ENCODE data around the gene CLP1.
"Not testable (repeated sequence)": the region's sequence is repeated elsewhere in the genome, so short reads cannot be mapped to it uniquely, and the experiment has no call there.

Gene CLP1

DNA sequence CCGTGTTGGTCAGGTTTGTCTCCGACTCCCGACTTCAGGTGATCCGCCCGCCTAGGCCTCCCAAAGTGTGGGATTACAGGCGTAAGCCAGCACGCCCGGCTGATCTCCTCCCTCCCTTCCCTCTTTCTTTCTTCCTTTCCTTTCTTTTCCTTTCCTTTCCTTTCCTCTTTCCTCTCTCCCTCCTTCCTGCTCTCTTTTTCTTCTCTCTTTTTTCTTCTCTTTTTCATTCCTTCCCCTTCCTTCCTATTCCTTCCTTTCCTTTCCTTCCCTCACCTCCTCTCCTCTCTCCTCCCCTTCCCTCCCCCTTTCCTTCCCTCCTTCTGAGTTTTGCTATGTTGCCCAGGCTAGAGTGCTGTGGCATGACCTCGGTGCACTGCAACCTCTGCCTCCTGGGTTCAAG lies 6.4 kb downstream of the CLP1 start:
- TF ChIP-seq GATA1 (IDR thresholded peaks at IDR 0.05; ENCODE audit: low read depth, low read length): no peak
- no peak for TF ChIP-seq POLR2A (IDR thresholded peaks at IDR 0.05; ENCODE audit: low read length)
- no peak for DNase-seq

- peak; percentile 99 to 100 for DNase-seq
- TF ChIP-seq POLR2A (IDR thresholded peaks at IDR 0.05; ENCODE audit: low read length): no peak
- TF ChIP-seq GATA1 (IDR thresholded peaks at IDR 0.05; ENCODE audit: low read depth, low read length): no peak
Observed at GRCh38 chr11:57667117-57667735, 9.7 kb downstream of the CLP1 start.

- peak; percentile 100 for DNase-seq
- TF ChIP-seq POLR2A (IDR thresholded peaks at IDR 0.05; ENCODE audit: low read length): peak; percentile 93
- TF ChIP-seq GATA1 (IDR thresholded peaks at IDR 0.05; ENCODE audit: low read depth, low read length): no peak
Observed at GRCh38 chr11:57667736-57668433, 10.3 kb downstream of the CLP1 start, which contains the start of gene ZDHHC5. ZDHHC5 (plus strand) TSS chr11:57668114; CDS start chr11:57673091, 4,977 bp downstream.

DNA sequence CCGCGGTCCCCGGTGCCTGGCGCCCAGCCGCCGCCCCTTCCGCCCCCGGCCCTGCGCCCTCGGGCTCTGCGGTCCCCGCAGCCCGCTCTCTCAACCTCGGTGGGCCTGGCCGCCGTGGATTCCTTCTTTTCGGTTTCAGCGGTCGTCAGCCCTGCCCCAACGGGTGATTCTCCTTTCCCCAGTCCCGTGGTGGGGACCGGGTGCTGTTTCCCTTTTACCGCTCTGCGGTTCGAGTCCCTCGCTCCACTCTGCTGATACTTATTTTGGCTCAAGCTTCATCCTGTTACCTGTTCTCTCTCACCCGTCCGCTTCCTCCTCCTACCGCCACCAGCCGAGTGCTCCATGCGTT lies 10.8 kb downstream of the CLP1 start:
- TF ChIP-seq GATA1 (IDR thresholded peaks at IDR 0.05; ENCODE audit: low read depth, low read length) (no peak), POLR2A (IDR thresholded peaks at IDR 0.05; ENCODE audit: low read length) (no peak)
- peak in 1 of 2 experiments; percentile 66 for DNase-seq

- DNase-seq: no peak
- TF ChIP-seq POLR2A (IDR thresholded peaks at IDR 0.05; ENCODE audit: low read length) (no peak), GATA1 (IDR thresholded peaks at IDR 0.05; ENCODE audit: low read depth, low read length) (no peak)
Observed at GRCh38 chr11:57674251-57674650, 16.7 kb downstream of the CLP1 start.

DNA sequence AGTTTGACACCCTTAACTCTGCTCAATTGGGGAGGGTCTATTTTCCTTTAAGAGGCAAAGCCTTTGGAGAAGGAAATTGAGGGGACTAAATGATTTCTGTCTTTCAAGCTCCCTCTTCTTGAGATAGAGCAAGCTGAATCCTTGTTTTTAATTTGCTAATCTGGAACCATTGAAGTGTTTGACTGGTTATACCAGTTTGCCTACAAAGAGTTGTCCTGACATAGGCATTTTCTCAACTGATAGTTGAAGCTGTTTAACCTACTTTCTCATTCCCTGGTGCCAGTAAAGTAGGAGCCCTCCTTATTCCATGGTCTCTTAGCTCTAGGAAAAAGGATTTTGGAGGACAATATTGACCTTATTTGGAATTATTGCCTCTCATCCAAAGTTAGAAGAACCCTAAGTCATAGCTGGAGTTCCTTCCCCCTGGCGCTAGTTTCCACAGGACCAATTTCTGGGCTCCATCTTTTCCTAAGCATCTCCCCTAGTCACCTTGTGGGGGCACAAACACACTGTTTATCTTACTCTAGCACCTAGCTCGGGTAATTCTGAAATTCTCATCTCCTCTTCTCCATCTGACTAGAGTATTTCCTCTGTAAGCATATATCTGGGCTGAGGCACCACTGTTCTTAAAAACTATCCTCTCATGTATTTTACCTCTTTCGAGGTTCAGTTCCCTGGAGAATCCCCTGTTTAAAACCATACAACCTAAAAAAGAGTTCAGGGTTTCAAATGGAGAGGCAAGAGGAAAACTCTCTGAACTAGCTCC lies 17.8 kb downstream of the CLP1 start:
- no peak for DNase-seq
- TF ChIP-seq POLR2A (IDR thresholded peaks at IDR 0.05; ENCODE audit: low read length): no peak

DNA sequence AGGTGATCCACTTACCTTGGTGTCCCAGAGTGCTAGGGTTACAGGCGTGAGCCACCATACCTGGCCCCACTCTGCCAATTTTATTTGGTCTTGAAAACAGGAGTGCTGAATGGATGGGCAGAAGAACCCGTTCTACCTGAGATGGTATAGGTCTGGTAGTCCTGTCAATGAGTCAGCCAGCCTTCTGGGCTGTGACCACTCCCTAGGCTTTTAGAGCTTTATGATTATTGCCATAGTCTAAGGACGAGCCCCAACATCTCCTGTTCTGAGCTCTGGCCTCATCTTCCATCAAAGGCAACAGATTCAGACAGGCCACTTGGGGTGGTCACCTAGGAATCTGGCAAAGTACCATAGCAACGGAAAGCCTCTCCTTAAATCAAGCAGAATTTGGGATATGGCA lies 21.8 kb downstream of the CLP1 start:
- no peak for TF ChIP-seq POLR2A (IDR thresholded peaks at IDR 0.05; ENCODE audit: low read length)
- no peak for TF ChIP-seq GATA1 (IDR thresholded peaks at IDR 0.05; ENCODE audit: low read depth, low read length)
- no peak for DNase-seq

DNA sequence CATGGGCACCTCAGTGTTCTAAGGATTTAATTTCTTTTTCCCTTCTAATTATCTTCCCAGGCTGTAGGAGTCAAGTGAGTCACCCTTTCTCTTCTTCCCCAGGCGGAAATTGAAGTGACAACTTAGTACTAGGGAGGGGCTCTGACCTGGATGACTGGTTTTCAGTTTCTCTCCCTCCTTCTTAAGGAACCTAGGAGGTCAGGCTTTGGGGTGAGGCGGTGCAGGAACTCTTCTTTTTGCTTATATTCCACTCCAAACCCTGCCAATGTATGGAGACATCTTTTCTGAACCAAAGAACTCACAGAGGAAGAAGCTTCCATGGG lies 23.0 kb downstream of the CLP1 start:
- DNase-seq: peak; percentile 16 to 51
- TF ChIP-seq POLR2A (IDR thresholded peaks at IDR 0.05; ENCODE audit: low read length) (no peak), GATA1 (IDR thresholded peaks at IDR 0.05; ENCODE audit: low read depth, low read length) (no peak)

- TF ChIP-seq POLR2A (IDR thresholded peaks at IDR 0.05; ENCODE audit: low read length): no peak
- no peak for TF ChIP-seq GATA1 (IDR thresholded peaks at IDR 0.05; ENCODE audit: low read depth, low read length)
- DNase-seq: peak; percentile 30 to 62
Observed at GRCh38 chr11:57681168-57681567, 23.6 kb downstream of the CLP1 start.

- DNase-seq: not testable (repeated sequence)
Observed at GRCh38 chr11:57690474-57690873, 32.9 kb downstream of the CLP1 start.

DNA sequence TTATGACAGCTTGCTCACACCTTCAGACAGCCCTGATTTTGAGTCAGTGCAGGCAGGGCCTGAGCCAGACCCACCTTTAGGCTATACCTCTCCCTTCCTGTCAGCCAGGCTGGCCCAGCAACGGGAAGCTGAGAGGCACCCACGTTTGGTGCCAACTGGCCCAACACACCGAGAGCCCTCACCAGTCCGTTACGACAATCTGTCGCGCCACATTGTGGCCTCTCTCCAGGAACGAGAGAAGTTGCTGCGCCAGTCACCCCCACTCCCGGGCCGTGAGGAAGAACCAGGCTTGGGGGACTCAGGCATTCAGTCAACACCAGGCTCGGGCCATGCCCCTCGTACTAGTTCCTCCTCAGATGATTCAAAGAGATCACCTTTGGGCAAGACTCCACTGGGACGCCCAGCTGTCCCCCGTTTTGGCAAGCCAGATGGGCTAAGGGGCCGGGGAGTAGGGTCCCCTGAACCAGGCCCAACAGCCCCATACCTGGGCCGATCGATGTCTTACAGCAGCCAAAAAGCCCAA lies 41.3 kb downstream of the CLP1 start:
- no peak for TF ChIP-seq GATA1 (IDR thresholded peaks at IDR 0.05; ENCODE audit: low read depth, low read length)
- TF ChIP-seq POLR2A (IDR thresholded peaks at IDR 0.05; ENCODE audit: low read length): no peak
- no peak for DNase-seq

GRCh38 chr11:57699813-57700212 lies 42.3 kb downstream of the CLP1 start:
- no peak for DNase-seq
- TF ChIP-seq GATA1 (IDR thresholded peaks at IDR 0.05; ENCODE audit: low read depth, low read length): no peak

DNA sequence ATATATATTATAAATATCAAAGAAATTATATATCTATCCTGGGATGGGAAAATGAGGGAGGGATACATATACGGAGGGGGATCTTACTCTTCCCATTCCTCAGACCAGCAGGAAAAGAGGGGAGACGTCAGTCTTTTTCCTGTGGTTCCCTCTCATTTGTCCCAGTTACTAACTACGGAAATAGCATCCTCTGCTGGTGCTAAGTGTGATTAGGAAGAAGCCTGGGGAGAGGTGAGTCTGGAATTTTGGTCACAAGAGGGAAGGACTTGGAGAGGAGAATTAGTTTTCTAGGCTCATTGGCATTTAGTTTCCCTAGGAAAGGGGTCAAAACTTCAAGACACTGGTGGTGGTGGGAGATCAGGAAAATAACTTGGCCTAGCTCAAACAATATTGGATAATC lies 42.9 kb downstream of the CLP1 start:
- TF ChIP-seq POLR2A (IDR thresholded peaks at IDR 0.05; ENCODE audit: low read length) (no peak), GATA1 (IDR thresholded peaks at IDR 0.05; ENCODE audit: low read depth, low read length) (no peak)
- DNase-seq: no peak

DNA sequence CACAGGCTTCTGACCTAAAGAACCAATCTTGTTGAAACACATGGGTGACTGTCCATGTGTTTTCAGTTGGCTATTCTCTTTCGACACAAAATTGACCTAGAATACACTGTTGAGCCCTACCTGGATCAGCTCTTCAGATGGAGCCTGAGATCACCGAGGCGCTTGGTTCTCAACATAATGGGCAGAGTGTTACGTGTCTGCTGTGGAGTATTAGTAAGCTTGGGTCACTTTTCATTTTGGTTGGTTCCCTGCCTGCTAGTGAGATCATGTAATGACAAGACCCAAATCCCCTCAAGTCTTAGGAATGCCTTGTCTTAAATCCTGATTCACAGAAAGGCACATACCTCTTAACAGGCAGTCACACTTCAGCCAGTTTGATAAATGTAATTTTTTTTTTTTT lies 45.8 kb downstream of the CLP1 start:
- TF ChIP-seq GATA1 (IDR thresholded peaks at IDR 0.05; ENCODE audit: low read depth, low read length) (no peak), POLR2A (IDR thresholded peaks at IDR 0.05; ENCODE audit: low read length) (no peak)
- no peak for DNase-seq

DNA sequence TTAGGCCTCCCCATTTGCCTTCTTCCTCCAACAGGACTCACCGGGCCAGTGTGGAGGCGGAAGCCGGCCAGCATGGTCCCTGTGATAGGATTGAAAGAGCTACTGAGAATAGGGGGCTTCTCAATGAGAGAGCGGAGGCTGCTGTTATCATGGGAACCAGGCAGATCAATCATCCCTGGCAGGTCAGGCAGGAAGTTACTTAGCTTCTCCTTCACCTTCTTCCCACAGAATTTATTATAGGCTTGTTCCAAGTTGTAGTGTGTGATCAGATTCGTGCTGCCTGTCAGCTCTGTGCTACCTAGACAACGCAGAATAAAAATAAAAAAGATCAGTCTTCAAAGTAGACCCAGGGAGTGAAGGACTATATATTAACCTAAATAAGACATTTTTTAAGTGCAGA lies 47.4 kb downstream of the CLP1 start:
- TF ChIP-seq GATA1 (IDR thresholded peaks at IDR 0.05; ENCODE audit: low read depth, low read length) (no peak), POLR2A (IDR thresholded peaks at IDR 0.05; ENCODE audit: low read length) (no peak)
- DNase-seq: no peak

DNA sequence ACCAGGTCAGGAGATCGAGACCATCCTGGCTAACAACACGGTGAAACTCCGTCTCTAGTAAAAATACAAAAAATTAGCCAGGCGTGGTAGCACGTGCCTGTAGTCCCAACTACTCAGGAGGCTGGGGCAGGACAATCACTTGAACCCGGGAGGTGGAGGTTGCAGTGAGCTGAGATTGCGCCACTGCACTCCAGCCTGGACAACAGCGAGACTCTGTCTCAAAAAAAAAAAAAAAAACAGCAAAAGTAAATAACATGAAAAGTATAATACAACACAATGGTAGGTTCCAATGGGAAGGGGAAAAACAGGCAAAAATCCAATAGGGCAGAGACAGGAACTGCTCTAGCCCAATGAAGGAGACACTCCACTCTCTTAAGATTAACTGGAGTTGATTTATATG lies 47.9 kb downstream of the CLP1 start:
- not testable (repeated sequence) for DNase-seq
